ENCODE data around the gene YKT6.

The YKT6 gene

GRCh38 chr7:44219371-44220045, 18.7 kb downstream of the YKT6 start:
- no peak for DNase-seq (ENCODE audit: low spot score)

GRCh38 chr7:44220046-44220357, 19.2 kb downstream of the YKT6 start:
- DNase-seq (ENCODE audit: low spot score): no peak

GRCh38 chr7:44220358-44221112, 19.8 kb downstream of the YKT6 start:
- no peak for DNase-seq (ENCODE audit: low spot score)

- no peak for DNase-seq (ENCODE audit: low spot score)
Observed at GRCh38 chr7:44221231-44221791, 20.5 kb downstream of the YKT6 start.

- DNase-seq (ENCODE audit: low spot score): no peak
Observed at GRCh38 chr7:44222074-44222473, 21.3 kb downstream of the YKT6 start.

DNA sequence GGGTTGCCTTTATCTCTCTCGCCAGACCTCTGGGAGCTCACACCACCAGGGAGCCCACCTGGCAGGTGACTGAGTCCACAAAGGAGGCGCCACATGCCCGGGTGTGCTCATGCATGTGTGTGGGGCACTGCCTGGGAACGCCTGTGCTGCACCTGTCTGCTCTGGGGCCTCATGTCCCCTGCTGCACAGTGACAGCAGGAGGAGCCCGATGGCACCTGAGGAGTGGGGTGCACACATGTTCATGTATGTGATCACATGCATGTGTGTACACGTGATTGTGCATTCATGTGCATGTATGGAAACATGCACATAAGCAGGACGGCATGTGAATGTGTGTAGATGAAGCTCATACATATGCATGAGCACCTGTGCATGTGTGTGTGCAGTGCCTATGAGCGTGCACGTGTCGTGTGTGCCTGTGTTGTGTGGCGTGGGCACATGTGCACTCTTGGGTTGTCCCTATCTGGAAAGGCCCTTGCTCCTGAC, 22.0 kb downstream of the YKT6 start:
- no peak for DNase-seq (ENCODE audit: low spot score)

DNA sequence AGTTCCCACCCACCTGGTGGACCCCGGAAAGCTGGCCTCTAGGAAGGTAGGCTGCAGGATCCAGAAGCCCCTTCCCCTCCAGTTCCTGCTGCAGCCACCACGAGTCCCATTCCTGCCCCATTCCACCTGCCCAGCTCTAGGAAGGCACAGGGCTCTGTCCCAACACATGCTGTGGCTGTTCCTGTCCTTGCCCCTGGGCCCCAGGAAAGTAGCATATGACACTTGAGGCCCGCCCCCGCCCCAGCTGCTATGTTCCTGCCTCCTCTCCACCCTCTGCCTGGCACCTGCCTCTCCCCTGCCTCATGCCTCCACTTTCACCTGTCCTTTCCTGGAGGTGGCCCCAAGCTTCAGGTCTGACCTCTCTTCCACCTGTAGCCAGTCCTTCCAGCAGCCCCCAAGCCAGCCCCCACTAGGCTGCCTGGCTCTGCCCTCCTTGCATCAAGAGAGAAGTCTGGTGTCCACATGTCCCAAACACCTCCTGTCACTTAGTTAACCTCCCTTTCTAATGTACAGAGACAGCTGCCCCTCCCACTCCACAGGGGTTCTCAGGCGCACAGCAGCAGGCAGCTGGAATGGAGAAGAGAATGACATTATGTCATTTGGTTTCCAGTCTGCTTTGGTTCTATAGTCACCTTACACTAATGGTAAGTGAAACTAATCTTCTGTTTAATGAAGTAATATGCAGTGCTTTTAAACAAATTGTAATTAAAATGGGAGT, 22.7 kb downstream of the YKT6 start:
- DNase-seq (ENCODE audit: low spot score): no peak

GRCh38 chr7:44224080-44224973, 23.5 kb downstream of the YKT6 start:
- no peak for DNase-seq (ENCODE audit: low spot score)

DNA sequence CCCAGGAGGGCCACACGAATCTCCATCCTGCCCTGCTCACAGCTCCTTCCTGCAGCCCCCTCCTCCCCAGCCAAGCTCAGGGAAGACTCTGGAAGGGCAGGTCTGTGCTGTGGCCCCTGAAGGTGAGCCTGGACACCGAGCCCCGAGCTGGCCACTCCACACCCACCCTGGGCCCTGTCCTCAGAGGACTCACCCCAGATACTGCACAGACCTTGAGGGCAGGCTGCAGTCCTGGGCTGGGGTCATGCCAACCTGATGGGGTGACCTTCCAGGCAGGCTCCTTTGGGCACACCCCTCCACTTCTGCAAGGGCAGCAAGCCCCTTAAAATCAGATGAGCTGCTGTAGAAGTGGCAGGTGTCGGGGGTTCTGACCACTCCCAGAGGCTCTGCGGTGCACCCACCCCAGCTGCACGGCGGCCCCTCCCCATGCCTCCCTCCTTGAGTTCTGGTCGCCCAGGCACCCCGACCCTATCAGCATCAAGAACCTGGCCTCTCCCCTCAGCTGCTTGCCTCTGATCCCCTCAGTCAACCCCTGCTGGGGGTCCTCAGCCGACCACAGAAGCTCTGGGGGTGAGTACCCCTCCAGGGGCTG, 24.3 kb downstream of the YKT6 start:
- DNase-seq (ENCODE audit: low spot score): no peak

GRCh38 chr7:44225566-44226395, 25.0 kb downstream of the YKT6 start:
- DNase-seq (ENCODE audit: low spot score): no peak

DNA sequence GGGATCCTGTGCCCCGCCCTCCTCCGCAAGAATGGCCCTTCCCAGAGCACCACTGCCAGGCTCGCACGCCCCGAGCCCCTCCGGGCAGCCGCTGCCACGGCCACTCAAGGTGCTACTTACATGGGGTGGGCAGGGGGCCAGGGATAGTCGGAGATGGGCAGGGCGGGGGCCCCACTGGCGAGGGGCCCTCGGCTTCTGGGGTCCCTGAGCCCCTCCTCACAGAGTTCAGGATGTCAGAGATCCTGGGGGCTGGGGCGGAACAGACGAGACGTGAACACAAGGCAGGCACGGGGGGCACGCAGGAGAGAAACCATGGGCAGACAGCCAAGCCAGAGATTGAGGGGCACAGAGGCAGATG, 25.6 kb downstream of the YKT6 start:
- DNase-seq (ENCODE audit: low spot score): no peak

DNA sequence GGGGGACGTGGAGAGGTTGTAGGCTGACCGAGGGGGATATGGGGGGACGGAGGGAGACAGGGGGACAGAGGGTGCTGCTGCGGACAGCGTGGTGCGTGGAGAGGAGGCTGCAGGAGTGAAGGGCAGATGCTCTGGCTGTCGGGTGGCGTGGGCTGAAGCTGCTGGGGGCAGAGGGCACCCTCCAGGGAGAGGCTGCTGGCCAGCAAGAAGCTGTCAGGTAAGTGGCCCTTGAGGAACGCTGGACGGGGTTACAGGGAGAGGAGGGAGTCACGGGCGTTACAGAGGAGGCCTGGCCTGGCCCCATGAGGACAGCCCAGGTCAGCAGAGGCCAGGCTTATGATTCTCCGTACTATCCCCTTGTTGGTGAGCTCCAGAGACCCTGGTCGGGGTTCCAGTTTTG, 27.1 kb downstream of the YKT6 start:
- no peak for DNase-seq (ENCODE audit: low spot score)

DNA sequence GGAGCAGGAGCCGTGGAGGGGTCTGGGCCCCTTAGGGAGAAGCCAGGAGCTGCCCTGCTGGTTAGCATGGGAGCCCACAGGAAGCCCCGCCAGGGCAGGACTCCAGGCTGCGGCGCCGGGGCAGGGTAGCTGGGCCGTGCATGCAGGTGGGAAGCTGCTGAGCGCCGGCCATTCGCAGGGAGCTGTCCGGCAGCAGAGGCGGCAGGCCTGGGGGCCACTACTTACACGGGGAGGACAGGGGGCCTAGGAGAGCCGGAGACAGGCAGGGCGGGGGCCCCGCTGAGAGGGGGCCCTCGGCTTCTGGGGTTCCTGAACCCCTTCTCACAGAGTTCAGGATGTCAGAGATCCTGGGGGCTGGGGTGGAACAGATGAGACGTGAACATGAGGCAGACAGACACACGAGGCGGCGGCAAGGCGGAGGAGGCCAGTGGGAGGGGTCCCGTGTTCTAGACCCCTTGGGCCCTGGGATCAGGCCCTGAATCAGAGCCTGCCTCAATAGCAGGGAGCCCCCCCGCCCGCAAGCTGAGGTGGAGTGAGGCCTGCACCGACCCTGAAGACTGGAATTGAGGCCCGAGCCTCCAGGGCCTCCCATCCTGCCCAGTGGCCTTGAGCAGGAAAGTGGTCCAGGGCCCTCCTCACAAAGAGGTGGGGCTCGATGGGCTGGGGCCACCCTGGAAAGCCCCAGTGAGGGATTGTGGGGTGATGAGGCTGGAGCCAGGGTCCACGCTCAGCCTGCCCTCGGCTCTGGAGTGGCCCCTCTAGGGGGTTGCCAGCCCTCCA, 28.0 kb downstream of the YKT6 start:
- no peak for DNase-seq (ENCODE audit: low spot score)

- no peak for DNase-seq (ENCODE audit: low spot score)
Observed at GRCh38 chr7:44229546-44230105, 28.8 kb downstream of the YKT6 start.

GRCh38 chr7:44230286-44230685, 29.5 kb downstream of the YKT6 start:
- no peak for DNase-seq (ENCODE audit: low spot score)

DNA sequence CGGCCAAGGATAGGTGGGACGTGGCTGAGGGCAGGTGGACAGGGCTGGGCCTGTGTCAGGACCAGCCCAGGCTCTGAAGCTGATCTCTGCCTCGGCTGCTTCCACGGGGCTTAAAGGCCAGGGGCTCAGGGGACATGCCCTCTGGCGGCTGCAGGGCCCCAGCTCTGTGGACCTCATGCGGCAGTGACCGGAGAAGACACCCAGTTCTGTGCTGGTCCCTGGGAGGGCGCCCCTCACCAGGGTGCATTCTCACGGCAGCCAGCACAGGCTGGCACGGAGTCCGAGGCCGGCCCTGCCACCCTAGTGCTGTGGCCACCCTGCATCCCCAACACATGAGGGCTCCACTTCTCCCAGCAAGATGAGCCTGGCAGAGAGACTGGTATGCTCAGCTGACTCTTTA, 30.3 kb downstream of the YKT6 start:
- DNase-seq (ENCODE audit: low spot score): no peak

GRCh38 chr7:44232396-44232795, 31.6 kb downstream of the YKT6 start:
- DNase-seq (ENCODE audit: low spot score): no peak

GRCh38 chr7:44232901-44233715, 32.3 kb downstream of the YKT6 start:
- DNase-seq (ENCODE audit: low spot score): no peak

GRCh38 chr7:44235066-44235465, 34.3 kb downstream of the YKT6 start:
- DNase-seq (ENCODE audit: low spot score): no peak
